ENCODE data around the gene NUP214. TPM values are rescaled to one million over a fixed set of nuclear protein-coding genes. Genes with fewer than 3 reads are reported as not detected.

The NUP214 gene
- total and polyA plus RNA-seq, 2 of the 8 experiments (the other 6 are each of a cell fraction or from before 2014, with no cell fraction given), result 28.6 to 50.2 TPM

DNA sequence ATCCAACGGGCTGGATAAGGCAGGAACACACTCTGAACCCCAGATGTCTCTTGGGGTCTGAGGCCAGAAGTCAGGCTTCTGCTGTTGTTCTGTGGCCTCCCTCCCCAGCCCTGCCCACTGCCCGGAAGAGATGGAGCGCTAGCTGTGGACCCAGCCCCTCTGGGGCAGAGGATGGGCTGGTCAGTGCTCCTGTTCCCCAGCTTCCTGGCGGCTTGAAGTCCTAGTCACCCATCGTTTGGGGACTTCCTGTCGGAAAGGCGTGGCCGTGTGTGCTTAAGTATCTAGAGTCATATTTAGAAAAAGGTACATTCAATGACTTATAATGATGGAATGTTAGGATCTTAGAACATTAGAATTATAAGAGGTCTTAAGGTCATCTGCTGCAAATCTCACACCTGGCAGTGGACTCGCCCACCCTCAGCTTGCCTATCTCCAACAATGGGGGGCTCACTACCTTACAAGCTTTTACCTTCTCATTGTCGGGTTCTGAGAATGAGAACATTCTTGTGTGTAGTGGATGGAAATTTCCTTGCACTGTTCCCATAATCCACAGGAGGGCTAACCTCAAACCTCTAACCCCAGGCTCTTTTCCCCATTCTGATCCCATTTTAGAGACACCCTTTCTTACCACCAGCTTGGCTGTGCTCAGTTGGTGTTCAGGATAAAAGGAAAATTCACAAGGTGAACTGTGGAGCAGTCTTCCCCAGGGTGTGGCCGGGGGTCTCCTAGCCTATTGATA is 42.4 kb upstream of the NUP214 start:
- no peak overlapping the region for H2BK120ac ChIP-seq (replicated peaks; ENCODE audit: low read depth, low read length)
- no peaks in the 10 kb centered on the region for H3K79me2 ChIP-seq (ENCODE audit: control insufficient read depth in 1 of 2, insufficient read depth in 2 of 2, low read length in 2 of 2)
- no peak overlapping the region for H2BK12ac ChIP-seq (ENCODE audit: low read depth, low read length)
- no peak overlapping the region for H3K4me3 ChIP-seq (ENCODE audit: extremely low read depth in 1 of 4, insufficient read depth in 2 of 4, low read depth in 3 of 4, low read length in 4 of 4)
- H3K4ac ChIP-seq (replicated peaks; ENCODE audit: insufficient read length, low read depth, low read length), result no peak overlapping the region
- no peak overlapping the region for H3K18ac ChIP-seq (ENCODE audit: extremely low read depth, low read length)
- H3K27me3 ChIP-seq (replicated peaks in 1 of 4; ENCODE audit: control insufficient read depth in 3 of 4, extremely low read depth in 1 of 4, insufficient read depth in 3 of 4, low read length in 3 of 4), result no peaks in the 10 kb centered on the region; a peak in 1 of 7 replicates
- DNase-seq (ENCODE audit: low read depth in 1 of 2, low spot score in 2 of 2) (no peak), FAIRE-seq (no peak)
- H3K27ac ChIP-seq (ENCODE audit: low read depth, low read length), result no peak overlapping the region
- H2AFZ ChIP-seq (ENCODE audit: low read length), result no peak overlapping the region
- no peak overlapping the region for H3K14ac ChIP-seq (ENCODE audit: insufficient read length)
- H2AK5ac ChIP-seq (ENCODE audit: low read depth, low read length), result no peak overlapping the region
- TF ChIP-seq SP1 (IDR thresholded peaks at IDR 0.05; ENCODE audit: low read depth, low read length) (no peak), SAP30 (IDR thresholded peaks at IDR 0.05; ENCODE audit: insufficient read depth, insufficient replicate concordance, low read length) (no peak), CTCF (IDR thresholded peaks at IDR 0.05; ENCODE audit: control extremely low read depth in 1 of 3, insufficient read depth in 1 of 3, low read depth in 1 of 3, low read length in 3 of 3) (no peak), CBX5 (IDR thresholded peaks at IDR 0.05; ENCODE audit: low read depth, low read length) (no peak), BCL11A (IDR thresholded peaks at IDR 0.05; ENCODE audit: low read depth in 2 of 2, low read length in 2 of 2) (no peak), POLR2A (IDR thresholded peaks at IDR 0.05; ENCODE audit: control extremely low read depth in 1 of 2, low read depth in 2 of 2, low read length in 2 of 2) (no peak), KDM4A (IDR thresholded peaks at IDR 0.05; ENCODE audit: low read depth, low read length, severe bottlenecking) (no peak), MAFK (IDR thresholded peaks at IDR 0.05; ENCODE audit: low read depth, low read length) (no peak)
- H3K36me3 ChIP-seq (ENCODE audit: control insufficient read depth in 2 of 4, insufficient read depth in 4 of 4, low read length in 3 of 4), result no peaks in the 10 kb centered on the region
- H2BK15ac ChIP-seq (ENCODE audit: low read length), result no peak overlapping the region
- H3K4me1 ChIP-seq (replicated peaks in 1 of 4; ENCODE audit: control insufficient read depth in 3 of 4, insufficient read depth in 4 of 4, low read length in 3 of 4), result no peaks in the 10 kb centered on the region; a peak in 1 of 7 replicates
- no peaks in the 10 kb centered on the region for H3K23me2 ChIP-seq (ENCODE audit: low read depth, low read length)
- no peak overlapping the region for H3K56ac ChIP-seq (replicated peaks; ENCODE audit: insufficient read length, low read depth, low read length)
- 91% methylated on average over 11 of the region's 11 CpGs; no CpG with 5 or more reads in 1 of the 2 experiments for WGBS, 2 experiments (ENCODE audit: extremely low coverage in 1 of 2, insufficient coverage in 1 of 2, insufficient read length in 1 of 2, insufficient replicate concordance in 2 of 2, low coverage in 1 of 2, low lambda C conversion rate in 2 of 2, missing lambda C conversion rate in 1 of 2)
- H3K79me1 ChIP-seq (ENCODE audit: low read depth, low read length), result no peaks in the 10 kb centered on the region
- H4K20me1 ChIP-seq (replicated peaks in 1 of 2; ENCODE audit: control insufficient read depth in 1 of 2, insufficient read depth in 2 of 2, low read length in 2 of 2), result no peaks in the 10 kb centered on the region
- no peaks in the 10 kb centered on the region for H3K9me3 ChIP-seq (ENCODE audit: insufficient read depth in 2 of 2, low read depth in 1 of 2, low read length in 1 of 2)
- H3K23ac ChIP-seq (ENCODE audit: insufficient read length), result no peak overlapping the region
- no peak overlapping the region for H2BK20ac ChIP-seq (ENCODE audit: low read length)
- CTCF ChIA-PET (ENCODE audit: partially characterized antibody), result interaction anchor here (0.7 to 5.6 kb wide), 3 partner anchors 12 to 29 kb away, joined by 3 to 24 read pairs (median 4); partner anchors contain the start of gene AIF1L
- H4K91ac ChIP-seq (replicated peaks; ENCODE audit: insufficient read length, low read length), result no peak overlapping the region
- POLR2A ChIA-PET (ENCODE audit: partially characterized antibody), result interaction anchor here (1.1 to 2.0 kb wide), 3 partner anchors 9 to 18 kb away, joined by 3 to 6 read pairs (median 6); no protein-coding TSS in a partner anchor
- no peak overlapping the region for H4K5ac ChIP-seq (ENCODE audit: insufficient read length, low read depth, low read length)
- no peak overlapping the region for H2BK5ac ChIP-seq (ENCODE audit: low read depth, low read length)
- H3K4me2 ChIP-seq (ENCODE audit: insufficient read depth in 1 of 2, low read depth in 2 of 2, low read length in 2 of 2), result no peak overlapping the region
- H4K8ac ChIP-seq (ENCODE audit: extremely low read depth, insufficient read depth, low read length), result no peak overlapping the region
- no peak overlapping the region for H3K9ac ChIP-seq (replicated peaks in 1 of 4; ENCODE audit: extremely low read depth in 1 of 4, low read depth in 3 of 4, low read length in 3 of 4)

Data from H1 (cell line).